ENCODE measurements around the gene ANOS1. TPM values are rescaled to one million over a fixed set of nuclear protein-coding genes. Genes with fewer than 3 reads are reported as not detected.
A peak's percentile ranks its signal among the peaks of the same experiment; 100 is the strongest.

ANOS1 gene
- total RNA-seq, 2 experiments from 2014 or later = not detected

DNA sequence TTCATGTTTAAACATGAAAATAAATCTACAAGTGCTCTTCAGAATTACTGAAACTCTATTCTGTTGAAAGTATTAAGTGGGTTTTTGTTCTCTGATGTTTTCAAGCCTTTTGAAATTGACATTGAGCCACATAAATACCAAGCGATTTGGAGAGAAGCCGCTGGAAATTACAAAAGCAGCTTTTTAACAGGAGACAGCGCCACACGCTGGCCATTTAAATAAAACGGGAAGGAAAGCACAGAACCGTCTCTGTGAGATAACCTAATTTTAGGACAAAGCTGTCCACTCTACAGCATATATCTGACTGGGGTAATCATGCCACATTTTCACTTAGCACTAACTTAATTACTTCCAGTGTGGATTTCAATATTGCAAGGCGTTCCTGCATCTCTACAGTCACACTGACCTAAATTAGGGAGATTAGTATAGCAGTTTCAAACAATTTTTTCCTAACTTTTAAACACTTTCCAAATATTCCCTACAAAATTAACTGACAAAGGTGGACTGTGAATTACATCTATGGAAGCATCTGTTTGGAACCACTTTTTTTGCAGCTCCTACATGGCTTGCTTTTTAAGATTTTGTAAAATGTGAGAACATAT is 6.8 kb upstream of the ANOS1 start:
- intact Hi-C loops (cut with DNase I, micrococcal nuclease) = loop anchor here in 1 of 2 experiments (1.0 kb wide), 1 partner anchor 742 kb away; no protein-coding TSS in a partner anchor
- ATAC-seq (ENCODE audit: poor library complexity) = no peak
- H3K9me3 Mint-ChIP-seq = no peaks in the 10 kb centered on the region
- H3K27ac ChIP-seq (ENCODE audit: low read depth in 1 of 2, low read length in 2 of 2) = no peak overlapping the region
- H3K27me3 Mint-ChIP-seq = peaks cover 19% of the 10 kb centered on the region
- DNase-seq = peak in 7 of 14 experiments; percentile 3 to 41 (median 17)
- POLR2A ChIA-PET = no interaction called here
- CTCF ChIA-PET = interaction anchor here (1.0 to 1.3 kb wide), 4 partner anchors 8 to 722 kb away, joined by 3 to 8 read pairs (median 4); no protein-coding TSS in a partner anchor
- no peak overlapping the region for H3K27ac Mint-ChIP-seq
- no peaks in the 10 kb centered on the region for H3K36me3 Mint-ChIP-seq (ENCODE audit: low read depth)
- TF ChIP-seq, protein P1, sequence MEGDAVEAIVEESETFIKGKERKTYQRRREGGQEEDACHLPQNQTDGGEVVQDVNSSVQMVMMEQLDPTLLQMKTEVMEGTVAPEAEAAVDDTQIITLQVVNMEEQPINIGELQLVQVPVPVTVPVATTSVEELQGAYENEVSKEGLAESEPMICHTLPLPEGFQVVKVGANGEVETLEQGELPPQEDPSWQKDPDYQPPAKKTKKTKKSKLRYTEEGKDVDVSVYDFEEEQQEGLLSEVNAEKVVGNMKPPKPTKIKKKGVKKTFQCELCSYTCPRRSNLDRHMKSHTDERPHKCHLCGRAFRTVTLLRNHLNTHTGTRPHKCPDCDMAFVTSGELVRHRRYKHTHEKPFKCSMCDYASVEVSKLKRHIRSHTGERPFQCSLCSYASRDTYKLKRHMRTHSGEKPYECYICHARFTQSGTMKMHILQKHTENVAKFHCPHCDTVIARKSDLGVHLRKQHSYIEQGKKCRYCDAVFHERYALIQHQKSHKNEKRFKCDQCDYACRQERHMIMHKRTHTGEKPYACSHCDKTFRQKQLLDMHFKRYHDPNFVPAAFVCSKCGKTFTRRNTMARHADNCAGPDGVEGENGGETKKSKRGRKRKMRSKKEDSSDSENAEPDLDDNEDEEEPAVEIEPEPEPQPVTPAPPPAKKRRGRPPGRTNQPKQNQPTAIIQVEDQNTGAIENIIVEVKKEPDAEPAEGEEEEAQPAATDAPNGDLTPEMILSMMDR (IDR thresholded peaks at IDR 0.05) = peak; percentile 51
- no peaks in the 10 kb centered on the region for H3K4me1 Mint-ChIP-seq (ENCODE audit: low read depth)
- H3K27me3 ChIP-seq (ENCODE audit: control insufficient read depth in 1 of 2, insufficient read depth in 2 of 2, low read length in 2 of 2) = peaks cover 0 to 2% of the 10 kb centered on the region in 2 experiments
- no peaks in the 10 kb centered on the region for H3K9me3 ChIP-seq (ENCODE audit: control insufficient read depth in 1 of 2, insufficient read depth in 1 of 2, low read length in 2 of 2)
- H3K36me3 ChIP-seq (ENCODE audit: insufficient read depth, low read length) = no peaks in the 10 kb centered on the region
- no peaks in the 10 kb centered on the region for H3K4me1 ChIP-seq (ENCODE audit: insufficient read depth, low read length)
- no peak overlapping the region for H3K4me3 ChIP-seq (ENCODE audit: low read length)
- no peak overlapping the region for H3K4me3 Mint-ChIP-seq

DNA sequence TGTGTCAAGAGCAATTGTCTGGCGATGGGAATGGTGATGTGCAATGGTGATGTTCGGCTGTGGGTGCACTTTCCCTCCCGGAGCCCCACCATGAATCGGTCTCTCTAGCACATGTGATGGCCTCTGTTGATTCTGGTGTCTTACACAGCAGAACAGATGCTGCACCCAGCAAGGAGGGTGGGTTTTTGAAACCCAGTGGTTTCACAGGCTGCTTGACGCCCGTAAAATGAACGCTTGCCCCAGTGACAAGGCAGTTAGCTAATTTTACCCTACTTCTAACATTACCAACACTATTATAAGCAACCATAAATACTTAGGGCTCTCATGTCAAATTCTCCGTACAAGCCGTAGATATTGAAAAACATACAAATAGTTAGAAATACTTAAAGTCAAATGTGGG is 5.9 kb upstream of the ANOS1 start:
- POLR2A ChIA-PET = no interaction called here
- ATAC-seq (ENCODE audit: poor library complexity) (no peak), DNase-seq (no peak)
- no peaks in the 10 kb centered on the region for H3K9me3 ChIP-seq (ENCODE audit: control insufficient read depth in 1 of 2, insufficient read depth in 1 of 2, low read length in 2 of 2)
- intact Hi-C loops (cut with DNase I, micrococcal nuclease) = loop anchor here in 1 of 2 experiments (1.0 kb wide), 1 partner anchor 742 kb away; no protein-coding TSS in a partner anchor
- no peak overlapping the region for H3K27ac ChIP-seq (ENCODE audit: low read depth in 1 of 2, low read length in 2 of 2)
- H3K36me3 ChIP-seq (ENCODE audit: insufficient read depth, low read length) = no peaks in the 10 kb centered on the region
- peaks cover 0 to 5% of the 10 kb centered on the region in 2 experiments for H3K27me3 ChIP-seq (ENCODE audit: control insufficient read depth in 1 of 2, insufficient read depth in 2 of 2, low read length in 2 of 2)
- no peak overlapping the region for H3K4me3 ChIP-seq (ENCODE audit: low read length)
- Mint-ChIP-seq H3K4me3 (no peak overlapping the region), H3K4me1 (ENCODE audit: low read depth) (no peaks in the 10 kb centered on the region), H3K27ac (no peak overlapping the region), H3K27me3 (peaks cover 22% of the 10 kb centered on the region), H3K36me3 (ENCODE audit: low read depth) (no peaks in the 10 kb centered on the region), H3K9me3 (no peaks in the 10 kb centered on the region)
- CTCF ChIA-PET = interaction anchor here (1.0 to 1.3 kb wide), 4 partner anchors 9 to 722 kb away, joined by 3 to 8 read pairs (median 4); no protein-coding TSS in a partner anchor
- TF ChIP-seq, protein P1 (IDR thresholded peaks at IDR 0.05) = no peak
- H3K4me1 ChIP-seq (ENCODE audit: insufficient read depth, low read length) = no peaks in the 10 kb centered on the region

DNA sequence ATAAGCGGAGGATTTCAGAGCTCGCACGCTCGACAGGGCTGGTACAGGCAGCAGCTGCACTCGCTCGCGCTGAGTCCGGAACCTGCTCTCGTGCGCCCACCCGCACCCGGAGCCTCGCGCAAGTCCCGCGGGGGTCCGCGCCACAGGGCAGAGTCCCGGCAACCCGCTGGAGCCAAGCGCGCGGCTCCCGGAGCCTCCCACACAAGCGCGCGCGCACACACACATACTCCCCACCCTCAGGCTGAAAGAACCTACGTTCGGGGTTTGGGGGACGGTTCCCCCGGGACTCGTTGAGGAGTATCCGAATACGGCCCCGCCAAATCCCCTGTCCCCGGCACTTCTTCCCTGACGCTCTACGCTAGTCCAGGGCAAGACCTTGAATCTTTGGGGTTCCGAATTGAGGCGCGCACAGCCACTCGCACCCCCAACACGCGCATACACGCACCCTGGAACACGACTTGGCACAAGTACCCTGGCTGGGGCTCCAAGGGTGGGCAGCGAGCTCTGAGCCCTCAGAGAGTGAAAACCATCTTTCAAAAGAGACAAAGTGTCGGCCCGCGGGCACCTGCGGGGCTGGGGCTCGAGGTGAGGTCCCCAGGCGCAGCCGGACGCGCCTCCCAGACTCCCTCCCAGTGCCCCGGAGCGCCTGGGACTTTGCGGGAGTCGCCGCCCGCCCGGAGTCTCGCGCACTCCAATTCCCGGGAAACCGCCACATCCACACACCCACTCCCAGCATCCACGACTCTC is 952 bp downstream of the ANOS1 start:
- Histone ChIP-seq H3K4me3 (ENCODE audit: low read length) (no peak overlapping the region), H3K27me3 (ENCODE audit: control insufficient read depth in 1 of 2, insufficient read depth in 2 of 2, low read length in 2 of 2) (peaks cover 4 to 12% of the 10 kb centered on the region in 2 experiments), H3K27ac (ENCODE audit: low read depth in 1 of 2, low read length in 2 of 2) (no peak overlapping the region), H3K9me3 (ENCODE audit: control insufficient read depth in 1 of 2, insufficient read depth in 1 of 2, low read length in 2 of 2) (no peaks in the 10 kb centered on the region), H3K4me1 (ENCODE audit: insufficient read depth, low read length) (no peaks in the 10 kb centered on the region), H3K36me3 (ENCODE audit: insufficient read depth, low read length) (no peaks in the 10 kb centered on the region)
- H3K27ac Mint-ChIP-seq = no peak overlapping the region
- ATAC-seq (ENCODE audit: poor library complexity) (no peak), DNase-seq (no peak)
- intact Hi-C loops (cut with DNase I, micrococcal nuclease) = no loop called here
- no peaks in the 10 kb centered on the region for H3K9me3 Mint-ChIP-seq
- POLR2A ChIA-PET = no interaction called here
- CTCF ChIA-PET = no interaction called here
- no peaks in the 10 kb centered on the region for H3K4me1 Mint-ChIP-seq (ENCODE audit: low read depth)
- no peaks in the 10 kb centered on the region for H3K36me3 Mint-ChIP-seq (ENCODE audit: low read depth)
- peaks cover 31% of the 10 kb centered on the region for H3K27me3 Mint-ChIP-seq
- TF ChIP-seq, protein P1 (IDR thresholded peaks at IDR 0.05) = no peak
- H3K4me3 Mint-ChIP-seq = no peak overlapping the region

Measured in CD4-positive, alpha-beta T cell (primary cell).